ENCODE results near the gene BCKDK. TPM values are rescaled to one million over a fixed set of nuclear protein-coding genes. Genes with fewer than 3 reads are reported as not detected.
"Not testable (repeated sequence)": the region's sequence is repeated elsewhere in the genome, so short reads cannot be mapped to it uniquely, and the experiment has no call there.

The BCKDK gene
- total RNA-seq, 4 donors from 2014 or later, result 34.5 to 52.5 (median 43.4) TPM

DNA sequence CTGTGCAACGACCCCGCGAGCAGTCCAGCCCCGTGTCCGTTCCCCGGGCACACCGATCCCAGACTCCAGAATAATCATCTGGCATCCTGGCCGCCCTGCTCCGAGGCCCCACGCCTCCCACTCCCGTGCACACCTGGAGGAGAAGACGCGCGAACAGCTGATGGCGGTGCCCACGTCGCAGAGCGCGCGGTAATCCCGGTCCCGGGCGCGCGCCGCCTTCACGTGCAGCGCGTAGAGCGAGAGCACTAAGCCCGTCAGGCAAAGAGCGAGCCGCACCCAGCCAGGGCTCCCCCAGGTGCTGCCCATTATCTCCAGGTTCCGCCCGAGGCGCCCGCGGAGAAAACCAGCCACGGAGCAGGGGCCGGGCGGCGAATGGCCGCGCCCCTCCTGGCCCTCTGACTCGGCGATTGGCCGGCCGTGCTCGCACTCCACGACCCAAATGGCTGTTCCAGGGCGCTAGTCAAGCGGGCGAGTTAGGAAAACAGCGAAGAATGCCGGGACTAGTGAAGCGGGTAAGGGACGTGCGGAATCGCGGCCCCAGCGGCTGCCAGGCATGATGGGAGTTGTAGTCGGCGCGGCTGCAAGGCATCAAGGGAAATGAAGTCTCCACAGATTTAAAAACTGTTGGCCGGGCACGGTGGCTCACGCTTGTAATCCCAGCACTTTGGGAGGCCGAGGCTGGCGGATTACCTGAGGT, 13.6 kb upstream of the BCKDK start, which contains the start of gene VKORC1:
Gene VKORC1 (minus strand): TSS at position 374 of the 697 bp plus-strand sequence. CDS start 68 bp downstream, at position 306.
- TF ChIP-seq CTCF (IDR thresholded peaks at IDR 0.05), result no peak
- DNase-seq (ENCODE audit: low spot score) (peak; percentile 75), ATAC-seq (ENCODE audit: low FRiP score) (peak; percentile 97)

GRCh38 chr16:31099860-31100638, 8.1 kb upstream of the BCKDK start:
- no peak for TF ChIP-seq CTCF (IDR thresholded peaks at IDR 0.05)
- DNase-seq (ENCODE audit: low spot score) (no peak), ATAC-seq (ENCODE audit: low FRiP score) (no peak)

GRCh38 chr16:31100876-31101641, 7.1 kb upstream of the BCKDK start:
- not testable (repeated sequence) for ATAC-seq (ENCODE audit: low FRiP score); DNase-seq (ENCODE audit: low spot score)

DNA sequence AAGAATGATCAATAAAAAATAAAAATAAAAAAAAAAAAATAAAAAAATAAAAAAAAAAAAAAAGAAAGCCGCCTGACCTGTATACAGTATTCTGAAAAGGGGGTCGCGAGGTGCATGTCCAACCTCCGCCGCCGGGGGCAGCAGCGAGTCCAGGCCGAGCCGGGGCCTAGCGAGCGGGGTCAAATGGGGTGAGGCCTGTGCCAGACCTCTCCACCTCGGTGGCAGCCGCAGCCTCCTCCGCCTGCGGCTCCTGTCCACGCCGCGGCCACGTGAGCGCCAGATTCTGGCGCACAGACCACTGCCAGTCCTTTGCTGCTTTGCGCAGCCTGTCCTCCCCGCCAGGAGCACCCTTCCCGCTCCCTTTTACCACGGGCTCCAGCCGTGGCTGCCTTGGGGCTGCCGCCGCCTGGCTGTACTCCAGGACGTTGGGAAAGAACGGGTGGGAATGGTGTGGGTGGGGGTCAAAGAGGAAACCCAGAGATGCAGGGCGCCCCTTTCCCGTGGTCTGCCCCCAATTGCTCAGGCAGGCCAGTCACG, 2.4 kb upstream of the BCKDK start:
- peak in 1 of 3 donors; percentile 49 for TF ChIP-seq CTCF (IDR thresholded peaks at IDR 0.05)
- ATAC-seq (ENCODE audit: low FRiP score), result peak; percentile 90
- DNase-seq (ENCODE audit: low spot score), result peak; percentile 92

DNA sequence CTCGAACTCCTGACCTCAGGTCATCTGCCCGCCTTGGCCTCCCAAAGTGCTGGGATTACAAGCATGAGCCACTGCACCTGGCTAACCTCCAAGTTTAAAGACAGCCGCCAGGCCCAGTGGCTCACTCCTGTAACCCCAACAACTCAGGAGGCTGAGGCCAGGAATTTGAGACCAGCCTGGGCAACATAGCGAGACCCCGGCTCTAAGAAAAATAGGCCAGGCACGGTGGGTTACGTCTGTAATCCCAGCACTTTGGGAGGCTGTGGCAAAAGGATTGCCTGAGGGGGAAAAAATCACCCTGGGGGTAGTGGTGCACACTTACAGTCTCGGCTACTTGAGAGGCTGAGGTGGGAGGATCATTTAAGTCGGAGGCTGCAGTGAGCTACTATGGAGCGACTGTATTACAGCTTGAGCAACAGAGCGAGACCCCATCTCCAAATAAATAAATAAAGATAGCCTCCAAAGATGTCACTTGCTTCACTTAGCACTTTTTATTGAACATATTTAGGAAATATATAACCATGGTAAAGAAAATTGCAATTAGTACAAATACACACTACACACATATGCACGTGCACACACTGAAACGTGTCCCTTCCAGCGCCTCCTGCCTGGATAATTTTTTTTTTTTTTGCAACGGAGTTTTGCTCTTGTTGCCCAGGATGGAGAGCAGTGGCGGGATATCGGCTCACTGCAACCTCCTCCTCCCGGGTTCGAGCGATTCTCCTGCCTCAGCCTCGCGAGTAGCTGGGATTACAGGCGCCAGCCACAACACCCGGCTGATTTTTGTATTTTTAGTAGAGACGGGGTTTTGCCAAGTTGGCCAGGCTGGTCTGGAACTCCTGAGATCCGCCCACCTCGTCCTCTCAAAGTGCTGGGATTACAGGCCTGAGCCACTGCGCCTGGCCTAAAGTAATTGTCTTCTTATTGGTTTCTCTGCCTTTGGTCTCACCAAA, 1.4 kb upstream of the BCKDK start:
- no peak for TF ChIP-seq CTCF (IDR thresholded peaks at IDR 0.05)
- ATAC-seq (ENCODE audit: low FRiP score), result no peak
- DNase-seq (ENCODE audit: low spot score), result no peak

GRCh38 chr16:31107465-31107867, 720 bp upstream of the BCKDK start:
- ATAC-seq (ENCODE audit: low FRiP score), result no peak
- TF ChIP-seq CTCF (IDR thresholded peaks at IDR 0.05), result no peak
- DNase-seq (ENCODE audit: low spot score), result no peak
